Upper lobe of right lung (tissue), 1 donor: ENCODE results near the gene ANTXRL. TPM values are rescaled to one million over a fixed set of nuclear protein-coding genes. Genes with fewer than 3 reads are reported as not detected.

ENCODE experiments used
- ATAC-seq: fragments of 200-7000 bp; cut with Tn5 transposase; one replicate; pipeline ENCODE4 v1.9.1; 2020; ENCODE audit warnings: mild to moderate bottlenecking, moderate library complexity
- DNase-seq: peaks from one replicate; pipeline ENCODE4 v3.0.0-alpha.2; 2020
- H3K27ac ChIP-seq: fragments of 200-600 bp; one replicate; pipeline ENCODE4 v1.8.0; 2022
- H3K27me3 ChIP-seq: fragments of 200-600 bp; one replicate; pipeline ENCODE4 v1.8.0; 2022; ENCODE audit warnings: mild to moderate bottlenecking
- H3K36me3 ChIP-seq: fragments of 200-600 bp; one replicate; pipeline ENCODE4 v1.8.0; 2022
- H3K4me1 ChIP-seq: fragments of 200-600 bp; one replicate; pipeline ENCODE4 v1.8.0; 2022
- H3K4me3 ChIP-seq: fragments of 200-600 bp; one replicate; pipeline ENCODE4 v1.8.0; 2022; ENCODE audit warnings: mild to moderate bottlenecking
- H3K9me3 ChIP-seq: fragments of 200-600 bp; one replicate; pipeline ENCODE4 v1.8.0; 2022
- CTCF ChIP-seq: fragments of 200-600 bp; IDR thresholded peaks from one replicate; pipeline ENCODE4 v1.8.0; 2022; ENCODE audit warnings: antibody characterized with exemption
- intact Hi-C: fragments of 100-400 bp; cut with DNase I; formaldehyde crosslinking; loops from one replicate; pipeline ENCODE4 v1.11.0; 2022
- total RNA-seq: library from RNA; stranded (reverse); fragmentation: NEBNext Ultra II Directional; extraction: Animal tissue kit (Norgen Biotek cat#: 25700); gene quantifications from one replicate; pipeline ENCODE4 v1.2.1, GENCODE V29; 2021
- donor health status: DM: no; HTN: yes; CAD: no; lungs with severe emphysema.

Gene ANTXRL
- total RNA-seq, 1 donor from 2014 or later = not detected

GRCh38 chr10:46325021-46325420 lies 38.2 kb downstream of the ANTXRL start:
- H3K4me3 ChIP-seq = no peak overlapping the region
- no peak for DNase-seq
- H3K4me1 ChIP-seq = no peaks in the 10 kb centered on the region
- TF ChIP-seq CTCF = peak; percentile 33
- no peaks in the 10 kb centered on the region for H3K36me3 ChIP-seq
- H3K27me3 ChIP-seq = no peaks in the 10 kb centered on the region
- intact Hi-C loops = no loop called here
- no peaks in the 10 kb centered on the region for H3K9me3 ChIP-seq
- no peak overlapping the region for H3K27ac ChIP-seq
- ATAC-seq = no peak

DNA sequence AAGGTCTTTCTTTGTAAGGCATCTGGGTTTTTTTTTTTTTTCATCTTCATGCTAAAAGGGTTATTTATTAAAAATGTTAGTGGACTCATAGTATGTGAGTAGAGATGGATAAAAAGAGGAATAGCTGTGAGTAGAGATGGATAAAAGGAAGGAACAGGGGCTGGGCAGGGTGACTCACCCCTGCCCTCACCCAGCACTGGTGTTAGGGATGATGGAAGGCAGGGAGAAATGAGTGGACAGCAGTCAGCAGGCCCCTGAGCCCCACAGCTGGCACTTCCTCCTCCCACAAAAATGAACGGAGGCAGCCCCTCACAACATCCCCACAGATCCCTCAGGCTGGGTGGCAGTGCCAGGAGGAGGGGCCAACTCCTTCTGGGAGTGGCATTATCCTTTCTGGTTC lies 39.3 kb downstream of the ANTXRL start:
- no peaks in the 10 kb centered on the region for H3K27me3 ChIP-seq
- no peak for TF ChIP-seq CTCF
- no peak overlapping the region for H3K27ac ChIP-seq
- H3K36me3 ChIP-seq = no peaks in the 10 kb centered on the region
- H3K4me1 ChIP-seq = no peaks in the 10 kb centered on the region
- ATAC-seq = no peak
- H3K9me3 ChIP-seq = no peaks in the 10 kb centered on the region
- DNase-seq = no peak
- H3K4me3 ChIP-seq = no peak overlapping the region
- intact Hi-C loops = no loop called here

- no peak overlapping the region for H3K27ac ChIP-seq
- no peaks in the 10 kb centered on the region for H3K4me1 ChIP-seq
- no peaks in the 10 kb centered on the region for H3K27me3 ChIP-seq
- DNase-seq (no peak), ATAC-seq (no peak)
- TF ChIP-seq CTCF = no peak
- H3K9me3 ChIP-seq = no peaks in the 10 kb centered on the region
- no peak overlapping the region for H3K4me3 ChIP-seq
- intact Hi-C loops = no loop called here
- H3K36me3 ChIP-seq = no peaks in the 10 kb centered on the region
Measured at GRCh38 chr10:46326971-46327370, 40.2 kb downstream of the ANTXRL start.

GRCh38 chr10:46327685-46328084 lies 40.9 kb downstream of the ANTXRL start:
- no peaks in the 10 kb centered on the region for H3K27me3 ChIP-seq
- no peak overlapping the region for H3K27ac ChIP-seq
- intact Hi-C loops = no loop called here
- no peak for DNase-seq
- no peaks in the 10 kb centered on the region for H3K4me1 ChIP-seq
- H3K4me3 ChIP-seq = no peak overlapping the region
- H3K9me3 ChIP-seq = no peaks in the 10 kb centered on the region
- no peak for TF ChIP-seq CTCF
- no peak for ATAC-seq
- no peaks in the 10 kb centered on the region for H3K36me3 ChIP-seq

DNA sequence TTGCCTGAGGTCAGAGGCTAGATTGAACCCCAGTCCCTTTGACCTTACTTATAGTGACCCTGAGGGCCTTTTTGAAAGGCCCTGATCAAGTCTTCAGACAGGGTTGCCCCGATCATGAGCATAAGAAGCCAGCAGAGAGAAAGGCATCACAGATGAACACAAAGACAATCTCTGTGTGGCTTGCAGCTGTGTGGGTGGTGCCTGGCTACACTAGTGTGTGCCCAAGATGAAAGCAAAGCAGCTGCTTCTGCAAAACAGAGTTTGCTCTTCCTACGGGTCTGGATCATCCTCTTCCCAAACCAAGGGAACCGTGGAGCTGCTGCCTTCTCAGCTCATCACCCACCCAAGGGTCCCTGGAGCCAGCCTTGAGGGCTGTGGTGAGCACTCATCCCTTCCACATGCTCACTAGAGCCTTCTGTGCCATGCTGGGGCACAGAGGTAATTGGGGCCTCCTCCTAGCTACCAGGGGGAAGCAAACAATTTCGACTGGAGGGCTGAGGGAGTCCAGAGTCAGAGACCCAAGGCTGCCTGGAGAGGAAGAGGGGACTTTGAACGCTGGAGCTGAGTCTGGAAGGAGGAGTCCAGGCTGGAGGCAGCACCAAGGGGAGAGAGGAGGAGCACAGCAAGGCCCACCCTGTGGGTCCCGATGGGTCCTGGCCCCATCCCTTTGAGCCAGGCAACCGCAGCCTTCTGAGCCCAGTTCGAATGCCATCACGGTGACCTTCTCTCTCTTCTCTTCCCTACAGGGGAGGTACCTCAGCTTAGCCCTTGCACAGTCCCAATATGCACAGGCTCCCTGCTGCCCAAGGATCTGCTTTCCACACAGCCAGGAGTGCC lies 42.3 kb downstream of the ANTXRL start:
- no peak for TF ChIP-seq CTCF
- Histone ChIP-seq H3K4me1 (no peaks in the 10 kb centered on the region), H3K27ac (no peak overlapping the region), H3K9me3 (no peaks in the 10 kb centered on the region), H3K36me3 (no peaks in the 10 kb centered on the region), H3K4me3 (no peak overlapping the region), H3K27me3 (no peaks in the 10 kb centered on the region)
- intact Hi-C loops = no loop called here
- DNase-seq (no peak), ATAC-seq (no peak)

DNA sequence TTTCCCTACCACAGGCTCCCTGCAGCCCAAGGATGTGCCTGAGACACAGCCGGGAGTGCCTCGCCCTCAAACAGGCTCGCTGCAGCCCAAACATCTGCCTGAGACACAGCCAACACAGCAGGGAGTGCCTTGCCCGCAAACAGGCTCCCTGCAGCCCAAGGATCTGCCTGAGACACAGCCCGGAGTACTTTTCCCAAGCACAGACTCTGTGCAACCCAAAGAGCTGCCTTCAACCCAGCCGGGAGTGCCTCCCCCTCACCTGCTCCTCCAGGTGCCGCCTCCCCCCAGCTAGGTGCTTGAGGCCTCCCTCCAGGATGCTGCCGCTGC lies 42.9 kb downstream of the ANTXRL start:
- H3K36me3 ChIP-seq = no peaks in the 10 kb centered on the region
- H3K4me3 ChIP-seq = no peak overlapping the region
- no peaks in the 10 kb centered on the region for H3K9me3 ChIP-seq
- no peak for TF ChIP-seq CTCF
- ATAC-seq = no peak
- intact Hi-C loops = no loop called here
- no peak for DNase-seq
- no peaks in the 10 kb centered on the region for H3K27me3 ChIP-seq
- no peaks in the 10 kb centered on the region for H3K4me1 ChIP-seq
- H3K27ac ChIP-seq = no peak overlapping the region
